ENCODE measurements around the gene CAB39L.

GRCh38 chr13:49410477-49410876, 33.4 kb downstream of the CAB39L start:
- TF ChIP-seq EZH2 (IDR thresholded peaks at IDR 0.05; ENCODE audit: borderline replicate concordance, low read depth, low read length, poor library complexity, severe bottlenecking) = no peak
- TF ChIP-seq, protein P1, sequence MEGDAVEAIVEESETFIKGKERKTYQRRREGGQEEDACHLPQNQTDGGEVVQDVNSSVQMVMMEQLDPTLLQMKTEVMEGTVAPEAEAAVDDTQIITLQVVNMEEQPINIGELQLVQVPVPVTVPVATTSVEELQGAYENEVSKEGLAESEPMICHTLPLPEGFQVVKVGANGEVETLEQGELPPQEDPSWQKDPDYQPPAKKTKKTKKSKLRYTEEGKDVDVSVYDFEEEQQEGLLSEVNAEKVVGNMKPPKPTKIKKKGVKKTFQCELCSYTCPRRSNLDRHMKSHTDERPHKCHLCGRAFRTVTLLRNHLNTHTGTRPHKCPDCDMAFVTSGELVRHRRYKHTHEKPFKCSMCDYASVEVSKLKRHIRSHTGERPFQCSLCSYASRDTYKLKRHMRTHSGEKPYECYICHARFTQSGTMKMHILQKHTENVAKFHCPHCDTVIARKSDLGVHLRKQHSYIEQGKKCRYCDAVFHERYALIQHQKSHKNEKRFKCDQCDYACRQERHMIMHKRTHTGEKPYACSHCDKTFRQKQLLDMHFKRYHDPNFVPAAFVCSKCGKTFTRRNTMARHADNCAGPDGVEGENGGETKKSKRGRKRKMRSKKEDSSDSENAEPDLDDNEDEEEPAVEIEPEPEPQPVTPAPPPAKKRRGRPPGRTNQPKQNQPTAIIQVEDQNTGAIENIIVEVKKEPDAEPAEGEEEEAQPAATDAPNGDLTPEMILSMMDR (conservative IDR thresholded peaks at IDR 0.05; ENCODE audit: low read depth, low read length) = no peak
